PC-9 (cell line): ENCODE measurements around the gene SLC6A6. TPM values are rescaled to one million over a fixed set of nuclear protein-coding genes. Genes with fewer than 3 reads are reported as not detected.
A peak's percentile ranks its signal among the peaks of the same experiment; 100 is the strongest.

Experiments used
- BruUV-seq: library from RNA; stranded (reverse); fragments of 400-500 nt; replicated peaks from 2 replicates; lab custom pipeline; 2021; lab: Mats Ljungman, UMichigan
- CTCF ChIA-PET: fragments of 300-600 bp; sonication (Branson Sonifier 250); formaldehyde crosslinking; loops from one replicate; lab custom pipeline; 2022; ENCODE audit warnings: antibody characterized with exemption; lab: Charles Lee
- POLR2A ChIA-PET: fragments of 300-600 bp; sonication (Branson Sonifier 250); formaldehyde crosslinking; loops from one replicate; lab custom pipeline; 2022; ENCODE audit warnings: antibody characterized with exemption; ENCODE audit not compliant: unreplicated experiment; lab: Charles Lee
- DNase-seq, 2 experiments: peaks; one replicate each; pipeline versions ENCODE4 v3.0.0 to v3.0.0-alpha.2; 2015 to 2022; ENCODE audit warnings: mixed read lengths in 1 of 2
- H2AFZ ChIP-seq: fragments of 200-600 bp; sonication (generic); 2 replicates; pipeline ENCODE4 v1.8.1; 2017; ENCODE audit warnings: antibody characterized with exemption
- H3F3A ChIP-seq: fragments of 200-600 bp; sonication (generic); 2 replicates; pipeline ENCODE4 v1.8.1; 2017; ENCODE audit warnings: antibody characterized with exemption, mild to moderate bottlenecking, low read depth; ENCODE audit not compliant: insufficient read depth
- H3K27ac ChIP-seq: fragments of 200-600 bp; sonication (generic); 2 replicates; pipeline ENCODE4 v1.6.1; 2016; ENCODE audit warnings: mixed run types
- H3K27me3 ChIP-seq: fragments of 200-600 bp; sonication (generic); 2 replicates; pipeline ENCODE4 v1.6.1; 2016; ENCODE audit warnings: low read depth, mixed run types; ENCODE audit not compliant: insufficient read depth
- H3K36me3 ChIP-seq: fragments of 200-600 bp; sonication (generic); 2 replicates; pipeline ENCODE4 v1.6.1; 2016; ENCODE audit warnings: low read depth, mixed run types
- H3K4me1 ChIP-seq: fragments of 200-600 bp; sonication (generic); replicated peaks from 2 replicates; pipeline ENCODE4 v1.6.1; 2016; ENCODE audit warnings: mixed run types; ENCODE audit not compliant: insufficient read depth
- H3K4me2 ChIP-seq: fragments of 200-600 bp; sonication (generic); 2 replicates; pipeline ENCODE4 v1.6.1; 2017; ENCODE audit warnings: mixed run types
- H3K4me3 ChIP-seq: fragments of 200-600 bp; sonication (generic); 2 replicates; pipeline ENCODE4 v1.6.1; 2016; ENCODE audit warnings: mixed run types
- H3K79me2 ChIP-seq: fragments of 200-600 bp; sonication (generic); 2 replicates; pipeline ENCODE4 v1.6.1; 2017; ENCODE audit warnings: low read depth, mixed run types
- H3K9me2 ChIP-seq: fragments of 200-600 bp; sonication (generic); 2 replicates; pipeline ENCODE4 v1.8.1; 2017; ENCODE audit warnings: mild to moderate bottlenecking; ENCODE audit not compliant: insufficient read depth
- H3K9me3 ChIP-seq: fragments of 200-600 bp; sonication (generic); 2 replicates; pipeline ENCODE4 v1.8.1; 2016; ENCODE audit warnings: low read depth; ENCODE audit not compliant: insufficient read depth
- H4K20me1 ChIP-seq: fragments of 200-600 bp; sonication (generic); 2 replicates; pipeline ENCODE4 v1.8.1; 2017; ENCODE audit not compliant: insufficient read depth
- EZH2 ChIP-seq: fragments of 200-600 bp; sonication (generic); IDR thresholded peaks from 2 replicates; pipeline ENCODE4 v1.8.0; 2017; ENCODE audit warnings: antibody characterized with exemption, low read depth
- intact Hi-C: fragments of 100-400 bp; cut with micrococcal nuclease; formaldehyde crosslinking; loops from one replicate; pipeline ENCODE4 v1.10.0; 2022; ENCODE audit not compliant: unreplicated experiment
- total RNA-seq: library from RNA; stranded (reverse); gene quantifications from 2 replicates; pipeline ENCODE4 v1.2.3, GENCODE V29; 2021
- TF ChIP-seq, protein P1 (sequence below): fragments of 200-600 bp; sonication (generic); conservative IDR thresholded peaks from 2 replicates; pipeline ENCODE4 v1.6.1; 2017; ENCODE audit warnings: mixed run types, antibody characterized with exemption, mild to moderate bottlenecking, moderate library complexity

The SLC6A6 gene
- total RNA-seq, 1 experiment from 2014 or later: 122 TPM

- Histone ChIP-seq H3K27me3 (0 out of 2 replicates have a peak, but pooled peaks cover 5% of the 10 kb centered on the region), H3K9me2 (no peaks in the 10 kb centered on the region), H3K4me1 (0 out of 2 replicates have a peak, but pooled peaks cover 5% of the 10 kb centered on the region), H3K36me3 (no peaks in the 10 kb centered on the region), H3K4me3 (no peak overlapping the region), H2AFZ (no peak overlapping the region), H4K20me1 (no peaks in the 10 kb centered on the region; the same call in 1 of the 2 replicates), H3K27ac (no peak overlapping the region), H3K79me2 (no peaks in the 10 kb centered on the region), H3K9me3 (no peaks in the 10 kb centered on the region), H3K4me2 (0 out of 2 replicates have a peak overlapping the region, but pooled peaks have one; percentile 23), H3F3A (peaks cover 6% of the 10 kb centered on the region; the same call in 1 of the 2 replicates)
- intact Hi-C loops: loop anchor here (1.0 to 5.0 kb wide), 3 partner anchors 272 to 412 kb away; no protein-coding TSS in a partner anchor
- POLR2A ChIA-PET: no interaction called here
- peak; percentile 44 to 68 for DNase-seq
- CTCF ChIA-PET: interaction anchor here (0.6 to 0.7 kb wide), 2 partner anchors 349 to 457 kb away, joined by 6 to 21 read pairs; no protein-coding TSS in a partner anchor
- no TSS peak for BruUV-seq
- TF ChIP-seq, protein P1, sequence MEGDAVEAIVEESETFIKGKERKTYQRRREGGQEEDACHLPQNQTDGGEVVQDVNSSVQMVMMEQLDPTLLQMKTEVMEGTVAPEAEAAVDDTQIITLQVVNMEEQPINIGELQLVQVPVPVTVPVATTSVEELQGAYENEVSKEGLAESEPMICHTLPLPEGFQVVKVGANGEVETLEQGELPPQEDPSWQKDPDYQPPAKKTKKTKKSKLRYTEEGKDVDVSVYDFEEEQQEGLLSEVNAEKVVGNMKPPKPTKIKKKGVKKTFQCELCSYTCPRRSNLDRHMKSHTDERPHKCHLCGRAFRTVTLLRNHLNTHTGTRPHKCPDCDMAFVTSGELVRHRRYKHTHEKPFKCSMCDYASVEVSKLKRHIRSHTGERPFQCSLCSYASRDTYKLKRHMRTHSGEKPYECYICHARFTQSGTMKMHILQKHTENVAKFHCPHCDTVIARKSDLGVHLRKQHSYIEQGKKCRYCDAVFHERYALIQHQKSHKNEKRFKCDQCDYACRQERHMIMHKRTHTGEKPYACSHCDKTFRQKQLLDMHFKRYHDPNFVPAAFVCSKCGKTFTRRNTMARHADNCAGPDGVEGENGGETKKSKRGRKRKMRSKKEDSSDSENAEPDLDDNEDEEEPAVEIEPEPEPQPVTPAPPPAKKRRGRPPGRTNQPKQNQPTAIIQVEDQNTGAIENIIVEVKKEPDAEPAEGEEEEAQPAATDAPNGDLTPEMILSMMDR: peak; percentile 96
- no peak for TF ChIP-seq EZH2
These were observed 106.8 kb downstream of the SLC6A6 start for GRCh38 chr3:14508966-14509795.

DNA sequence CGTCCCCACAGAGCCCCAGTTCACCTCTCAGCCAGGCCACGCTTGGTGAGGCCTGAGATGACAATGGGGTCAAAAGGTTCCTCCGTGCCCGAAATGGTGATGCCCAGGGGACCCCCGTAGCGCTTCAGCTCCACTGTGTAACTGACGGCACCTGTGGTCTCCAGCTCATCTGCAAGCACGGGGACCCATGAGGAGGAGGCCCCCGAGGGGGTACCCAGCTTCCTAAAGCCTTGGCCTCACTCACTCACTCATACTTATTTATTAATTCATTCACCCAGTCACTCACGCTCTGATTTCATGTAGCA, 107.3 kb downstream of the SLC6A6 start:
- Histone ChIP-seq H3K36me3 (no peaks in the 10 kb centered on the region), H3K4me1 (0 out of 2 replicates have a peak, but pooled peaks cover 5% of the 10 kb centered on the region), H3K27ac (no peak overlapping the region), H3K9me3 (no peaks in the 10 kb centered on the region), H3K9me2 (no peaks in the 10 kb centered on the region), H3F3A (peaks cover 6% of the 10 kb centered on the region; the same call in 1 of the 2 replicates), H4K20me1 (no peaks in the 10 kb centered on the region; the same call in 1 of the 2 replicates), H3K4me3 (no peak overlapping the region), H3K27me3 (0 out of 2 replicates have a peak, but pooled peaks cover 2% of the 10 kb centered on the region), H2AFZ (no peak overlapping the region), H3K79me2 (no peaks in the 10 kb centered on the region), H3K4me2 (no peak overlapping the region)
- intact Hi-C loops: loop anchor here (1.0 to 5.0 kb wide), 3 partner anchors 272 to 412 kb away; no protein-coding TSS in a partner anchor
- DNase-seq: no peak
- BruUV-seq: no TSS peak
- TF ChIP-seq, protein P1: no peak
- TF ChIP-seq EZH2: no peak
- POLR2A ChIA-PET: no interaction called here
- CTCF ChIA-PET: no interaction called here

GRCh38 chr3:14510838-14511622, 108.6 kb downstream of the SLC6A6 start:
- H3F3A ChIP-seq: peaks cover 6% of the 10 kb centered on the region; the same call in 1 of the 2 replicates
- no peaks in the 10 kb centered on the region for H3K9me3 ChIP-seq
- no peak overlapping the region for H3K4me2 ChIP-seq
- 0 out of 2 replicates have a peak, but pooled peaks cover 5% of the 10 kb centered on the region for H3K4me1 ChIP-seq
- H3K36me3 ChIP-seq: no peaks in the 10 kb centered on the region
- ChIA-PET POLR2A (interaction anchor here (0.7 kb wide), 1 partner anchor 598 kb away, joined by 3 read pairs; no protein-coding TSS in a partner anchor), CTCF (interaction anchor here (0.6 kb wide), 1 partner anchor 196 kb away, joined by 8 read pairs; no protein-coding TSS in a partner anchor)
- TF ChIP-seq EZH2: no peak
- TF ChIP-seq, protein P1: no peak
- H3K27me3 ChIP-seq: no peaks in the 10 kb centered on the region
- BruUV-seq: no TSS peak
- no peak for DNase-seq
- H2AFZ ChIP-seq: no peak overlapping the region
- H3K9me2 ChIP-seq: no peaks in the 10 kb centered on the region
- H3K4me3 ChIP-seq: no peak overlapping the region
- H3K79me2 ChIP-seq: no peaks in the 10 kb centered on the region
- no peak overlapping the region for H3K27ac ChIP-seq
- intact Hi-C loops: no loop called here
- H4K20me1 ChIP-seq: no peaks in the 10 kb centered on the region; the same call in 1 of the 2 replicates
